Muscle layer of duodenum (tissue), 2 donors: ENCODE results near the gene RPL10.
A peak's percentile ranks its signal among the peaks of the same experiment; 100 is the strongest.

Experiments used
- H3K27ac ChIP-seq: one replicate; pipeline ENCODE4 v1.7.0; 2013; ENCODE audit warnings: mild to moderate bottlenecking, low read length
- H3K27me3 ChIP-seq: one replicate; pipeline ENCODE4 v1.7.0; 2013; ENCODE audit warnings: low read depth, mild to moderate bottlenecking, control low read depth, low read length
- H3K36me3 ChIP-seq, 2 donors: one replicate each; pipeline ENCODE4 v1.7.0; 2013; ENCODE audit warnings: low read length in 2 of 2, control low read depth in 1 of 2, mild to moderate bottlenecking in 1 of 2; ENCODE audit not compliant: insufficient read depth in 2 of 2, control insufficient read depth in 1 of 2
- H3K4me1 ChIP-seq, 2 donors: one replicate each; pipeline ENCODE4 v1.7.0; 2013; ENCODE audit warnings: low read length in 2 of 2, mild to moderate bottlenecking in 2 of 2, control low read depth in 1 of 2, moderate library complexity in 1 of 2; ENCODE audit not compliant: insufficient read depth in 2 of 2, control insufficient read depth in 1 of 2
- H3K4me3 ChIP-seq, 2 donors: one replicate each; pipeline ENCODE4 v1.7.0; 2013; ENCODE audit warnings: low read length in 2 of 2, low read depth in 1 of 2, mild to moderate bottlenecking in 1 of 2
- H3K9me3 ChIP-seq, 2 donors: one replicate each; pipeline ENCODE4 v1.7.0; 2013; ENCODE audit warnings: low read length in 2 of 2, control low read depth in 1 of 2, mild to moderate bottlenecking in 1 of 2; ENCODE audit not compliant: control insufficient read depth in 1 of 2
- donor health status: healthy.

RPL10 gene

DNA sequence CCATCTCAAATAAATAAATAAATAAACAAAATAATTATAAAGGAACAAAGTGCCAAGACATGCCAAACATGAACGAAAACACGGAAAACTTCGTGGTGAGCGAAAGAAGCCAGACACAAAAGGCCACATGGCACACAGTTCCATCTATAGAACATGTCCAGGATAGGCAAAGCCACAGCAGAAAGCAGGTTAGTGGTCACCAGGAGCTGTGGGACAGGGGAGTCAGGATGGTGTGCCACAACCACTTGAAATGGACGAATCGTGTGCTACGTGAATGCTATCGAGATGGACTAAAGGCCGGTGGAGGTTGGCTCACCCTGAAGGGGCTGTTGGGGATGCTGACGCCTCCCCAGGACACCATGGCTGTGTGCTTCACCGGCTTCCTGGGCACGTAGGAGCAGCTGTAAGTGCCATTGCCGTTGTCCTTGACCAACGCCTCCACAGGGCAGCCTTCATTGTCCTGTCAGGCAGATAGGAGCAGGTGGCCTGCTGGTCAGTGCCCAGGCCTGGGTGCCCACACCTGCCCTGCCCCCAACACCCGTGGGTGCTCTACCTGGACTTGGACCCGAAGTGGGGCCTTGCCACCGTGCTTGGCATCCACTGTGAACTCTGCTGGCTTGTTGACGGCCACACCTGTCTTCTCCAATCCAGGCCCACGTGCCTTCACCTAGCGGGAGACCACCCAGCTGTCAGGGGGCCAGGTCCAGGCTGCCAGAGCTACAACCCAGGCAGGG, 34.3 kb upstream of the RPL10 start:
- no peaks in the 10 kb centered on the region for H3K9me3 ChIP-seq
- no peak overlapping the region for H3K4me3 ChIP-seq
- peaks cover 26 to 76% of the 10 kb centered on the region in 2 donors for H3K36me3 ChIP-seq
- no peaks in the 10 kb centered on the region for H3K27me3 ChIP-seq
- peaks cover 0 to 43% of the 10 kb centered on the region in 2 donors for H3K4me1 ChIP-seq
- no peak overlapping the region for H3K27ac ChIP-seq

DNA sequence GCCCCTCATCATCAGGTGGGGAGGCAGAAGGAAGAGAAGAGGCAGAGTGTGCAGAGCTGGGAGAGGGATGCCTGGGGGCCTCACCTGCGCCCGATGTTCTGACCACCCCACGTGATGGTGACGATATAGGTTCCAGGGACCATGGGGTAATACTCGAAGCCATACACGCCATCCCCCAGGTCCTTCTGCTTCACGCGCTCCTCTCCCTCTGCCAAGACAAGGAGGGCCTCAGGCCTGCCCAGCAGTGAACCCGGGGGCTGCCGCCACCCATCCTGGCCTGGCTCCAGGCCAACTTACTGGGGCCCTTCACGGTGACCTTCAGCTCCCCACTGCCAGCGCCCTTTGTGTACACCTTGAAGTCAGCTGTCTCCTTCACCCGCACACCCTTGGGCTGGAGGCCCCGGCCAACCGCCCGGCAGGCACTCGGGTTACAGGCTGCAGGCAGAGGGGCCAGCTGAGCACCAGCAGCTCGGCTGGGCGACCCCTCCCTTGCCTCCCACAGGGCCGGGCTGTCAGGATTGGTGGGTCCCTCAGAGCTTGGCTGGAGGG, 33.1 kb upstream of the RPL10 start:
- peaks cover 0 to 36% of the 10 kb centered on the region in 2 donors for H3K4me1 ChIP-seq
- H3K4me3 ChIP-seq = no peak overlapping the region
- H3K9me3 ChIP-seq = no peaks in the 10 kb centered on the region
- no peaks in the 10 kb centered on the region for H3K27me3 ChIP-seq
- peaks cover 26 to 64% of the 10 kb centered on the region in 2 donors for H3K36me3 ChIP-seq
- H3K27ac ChIP-seq = no peak overlapping the region

DNA sequence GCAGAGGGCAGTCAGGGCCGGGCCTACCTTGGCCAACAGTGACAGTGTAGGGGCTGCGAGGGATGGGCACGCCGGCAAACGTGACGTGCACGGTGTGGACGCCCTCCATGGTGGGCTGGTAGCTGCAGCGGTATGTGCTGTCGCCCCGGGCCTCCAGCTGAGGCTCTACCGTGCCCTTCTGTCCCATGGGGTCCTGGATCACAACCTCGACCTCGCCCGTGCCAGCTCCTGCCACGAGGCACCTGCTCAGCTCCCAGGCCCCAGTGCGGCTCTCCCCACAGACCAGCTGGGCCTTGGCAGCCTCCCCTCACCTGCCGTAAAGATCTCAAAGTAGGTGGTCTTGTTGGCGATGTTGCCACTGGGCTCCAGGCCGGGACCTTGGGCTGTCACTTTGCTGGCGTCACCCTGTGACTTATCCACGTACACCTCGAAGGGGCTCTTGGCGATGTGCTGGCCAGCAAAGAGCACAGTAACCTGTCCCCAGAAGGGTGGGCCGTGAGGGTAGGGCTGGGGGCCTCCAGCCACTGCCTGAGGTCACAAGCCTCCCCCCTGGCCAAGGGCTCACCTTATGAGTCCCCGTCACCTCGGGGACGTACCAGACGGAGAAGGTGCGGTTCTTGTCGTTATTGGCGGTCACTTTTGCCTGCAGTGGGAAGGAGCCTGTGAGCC, 32.0 kb upstream of the RPL10 start:
- Histone ChIP-seq H3K4me3 (peak overlapping the region in 1 of 2 donors; percentile 84), H3K9me3 (no peaks in the 10 kb centered on the region), H3K4me1 (peaks cover 0 to 36% of the 10 kb centered on the region in 2 donors), H3K36me3 (peaks cover 26 to 61% of the 10 kb centered on the region in 2 donors), H3K27me3 (no peaks in the 10 kb centered on the region), H3K27ac (no peak overlapping the region)

DNA sequence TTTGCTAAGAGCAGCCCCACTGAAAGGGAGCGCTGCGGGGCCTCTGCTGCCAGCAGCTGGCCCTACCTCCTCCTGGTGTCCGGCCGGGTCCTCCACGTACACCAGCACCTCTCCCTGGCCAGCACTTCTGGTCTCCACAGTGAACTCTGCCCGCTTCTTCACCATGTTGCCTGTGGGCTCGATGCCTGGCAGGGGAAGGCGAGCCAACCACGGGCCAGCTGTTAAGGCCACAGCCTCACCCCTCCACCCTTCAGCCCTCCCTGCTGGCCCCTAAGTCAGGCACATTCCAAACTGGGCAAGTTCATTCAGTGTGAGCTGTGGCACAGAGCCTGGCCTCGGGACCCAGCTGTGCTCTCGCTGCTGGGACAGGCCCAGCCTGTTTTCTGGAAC, 31.5 kb upstream of the RPL10 start:
- Histone ChIP-seq H3K27ac (peak overlapping the region; percentile 63), H3K4me3 (peak overlapping the region in 1 of 2 donors; percentile 84), H3K4me1 (peaks cover 0 to 36% of the 10 kb centered on the region in 2 donors), H3K9me3 (no peaks in the 10 kb centered on the region), H3K36me3 (peaks cover 21 to 56% of the 10 kb centered on the region in 2 donors), H3K27me3 (no peaks in the 10 kb centered on the region)

DNA sequence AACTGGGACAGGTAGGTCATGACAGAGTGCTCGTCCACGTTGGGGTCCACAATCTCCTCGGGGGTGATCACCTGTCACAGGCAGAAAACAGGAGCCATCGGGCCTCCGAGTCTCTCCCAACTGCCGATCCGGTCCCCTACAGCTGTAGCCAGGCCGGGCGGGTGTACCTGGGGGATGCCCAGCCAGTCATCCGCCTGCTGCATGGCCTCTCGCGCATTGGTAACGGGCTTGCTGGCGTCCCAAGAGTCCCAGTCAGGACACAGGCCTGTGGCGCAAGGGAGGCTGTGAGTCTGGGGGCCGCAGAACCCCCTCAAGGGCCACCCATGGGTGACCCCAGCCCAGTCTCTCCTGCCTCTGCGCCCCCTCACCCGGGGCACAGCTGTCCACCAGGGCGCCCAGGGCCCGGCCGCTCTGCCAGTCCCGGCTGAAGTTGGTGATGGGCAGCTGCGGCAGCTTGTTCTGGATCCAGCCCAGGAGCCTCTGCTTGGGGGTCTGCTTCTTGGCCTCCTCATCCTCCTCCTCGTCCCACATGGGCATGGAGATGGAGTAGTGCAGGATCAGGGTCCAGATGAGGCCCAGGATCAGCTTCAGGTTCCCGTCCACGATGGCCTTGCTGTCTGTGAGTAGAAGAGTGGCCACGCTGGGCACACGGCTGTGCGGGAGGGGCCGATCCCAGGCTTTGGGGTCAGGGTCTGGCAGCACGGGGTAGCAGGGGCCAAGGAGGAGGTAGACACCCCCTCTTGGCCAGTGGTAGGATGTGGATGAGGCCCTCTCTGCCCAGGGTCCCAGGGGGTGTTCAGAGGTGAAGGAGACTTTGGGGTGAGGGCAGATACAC, 30.5 kb upstream of the RPL10 start:
- Histone ChIP-seq H3K27ac (peak overlapping the region; percentile 67), H3K4me1 (peaks cover 0 to 36% of the 10 kb centered on the region in 2 donors), H3K4me3 (peak overlapping the region in 1 of 2 donors; percentile 84), H3K27me3 (no peaks in the 10 kb centered on the region), H3K36me3 (peaks cover 13 to 45% of the 10 kb centered on the region in 2 donors), H3K9me3 (no peaks in the 10 kb centered on the region)

DNA sequence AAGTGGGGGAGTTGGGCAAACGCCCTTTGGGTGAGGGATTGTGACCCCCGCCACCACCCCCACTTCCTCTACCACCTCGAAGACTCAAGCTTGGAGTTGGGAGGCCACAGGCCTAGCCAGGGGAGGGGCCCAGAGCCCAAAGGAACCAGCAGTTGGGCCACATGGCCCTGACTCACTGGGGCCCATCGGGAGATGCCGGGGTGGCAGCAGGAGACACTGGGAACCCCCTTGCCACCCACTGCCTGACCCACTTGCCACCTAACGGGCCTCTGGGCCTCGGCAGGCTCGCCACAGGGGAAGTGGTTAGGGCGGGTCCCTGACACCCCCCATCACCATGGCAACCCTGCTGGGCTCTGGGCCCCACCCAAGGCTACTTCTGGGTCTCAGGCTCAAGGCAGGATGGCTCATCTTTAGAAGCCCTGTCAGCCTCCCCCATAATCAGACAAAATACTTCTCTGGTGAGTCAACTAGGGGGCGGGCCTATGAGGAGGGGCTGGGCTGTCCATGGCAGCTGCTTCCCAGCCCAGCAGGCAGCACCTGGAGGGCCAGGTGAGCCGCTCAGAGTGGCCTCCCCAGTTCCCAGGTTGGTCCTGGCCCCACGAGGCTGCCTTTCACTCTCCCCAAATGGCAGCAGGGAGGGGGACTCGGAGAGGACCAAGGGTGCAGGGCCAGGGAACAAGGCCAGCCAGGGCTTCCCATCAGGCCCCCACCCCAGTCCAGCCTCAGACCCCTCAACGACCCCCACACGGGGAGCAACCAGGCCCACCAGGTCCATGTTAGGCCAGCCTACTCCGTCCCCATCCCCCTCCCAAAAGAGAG, 29.3 kb upstream of the RPL10 start:
- no peaks in the 10 kb centered on the region for H3K27me3 ChIP-seq
- no peaks in the 10 kb centered on the region for H3K9me3 ChIP-seq
- H3K4me3 ChIP-seq = peak overlapping the region in 1 of 2 donors; percentile 84
- peaks cover 0 to 40% of the 10 kb centered on the region in 2 donors for H3K4me1 ChIP-seq
- peaks cover 10 to 41% of the 10 kb centered on the region in 2 donors for H3K36me3 ChIP-seq
- H3K27ac ChIP-seq = peak overlapping the region; percentile 67

DNA sequence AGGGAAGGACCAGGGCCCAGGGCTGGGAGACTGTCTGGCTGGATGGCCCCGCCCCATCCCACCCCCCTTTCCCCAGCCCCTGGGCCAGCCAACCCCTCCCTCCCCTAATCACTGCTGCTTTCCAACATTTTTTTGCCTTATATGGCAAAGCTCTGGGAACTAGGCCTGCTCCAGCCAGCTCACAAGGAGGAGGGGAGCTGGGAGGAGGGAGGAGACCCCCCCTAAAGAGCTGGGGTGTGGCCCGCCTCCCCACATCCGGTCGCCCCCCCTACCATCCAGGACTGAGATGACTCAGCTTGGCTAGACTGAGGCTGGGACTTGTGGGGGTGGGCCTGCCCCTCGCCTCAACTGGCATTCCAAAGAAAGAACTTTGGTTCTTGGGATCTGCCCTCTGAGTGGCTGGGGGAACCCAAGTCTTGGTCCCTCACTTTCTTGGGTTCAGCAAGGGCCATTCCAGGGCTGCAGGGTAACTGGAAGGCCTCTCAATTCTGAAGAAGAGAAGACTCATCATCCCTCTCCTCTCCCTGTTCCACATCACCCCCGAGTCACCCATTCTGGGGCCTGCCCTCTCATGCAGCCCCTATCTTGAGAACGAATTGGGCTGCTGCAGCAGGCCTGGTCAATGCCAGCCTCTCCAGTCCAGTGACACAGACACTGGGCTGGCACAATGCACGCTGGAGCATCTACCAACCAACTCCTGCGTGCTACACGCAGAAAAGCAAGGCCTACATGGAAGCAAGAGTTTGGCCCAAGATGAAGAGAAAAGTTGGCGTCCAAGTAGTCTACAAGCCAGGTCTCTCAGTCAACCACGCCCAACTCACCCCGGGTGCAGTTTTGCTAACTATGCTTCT, 28.5 kb upstream of the RPL10 start:
- Histone ChIP-seq H3K9me3 (no peaks in the 10 kb centered on the region), H3K27me3 (no peaks in the 10 kb centered on the region), H3K27ac (peak overlapping the region; percentile 92), H3K36me3 (peaks cover 8 to 33% of the 10 kb centered on the region in 2 donors), H3K4me3 (peak overlapping the region; percentile 84 to 86), H3K4me1 (peaks cover 0 to 38% of the 10 kb centered on the region in 2 donors)

DNA sequence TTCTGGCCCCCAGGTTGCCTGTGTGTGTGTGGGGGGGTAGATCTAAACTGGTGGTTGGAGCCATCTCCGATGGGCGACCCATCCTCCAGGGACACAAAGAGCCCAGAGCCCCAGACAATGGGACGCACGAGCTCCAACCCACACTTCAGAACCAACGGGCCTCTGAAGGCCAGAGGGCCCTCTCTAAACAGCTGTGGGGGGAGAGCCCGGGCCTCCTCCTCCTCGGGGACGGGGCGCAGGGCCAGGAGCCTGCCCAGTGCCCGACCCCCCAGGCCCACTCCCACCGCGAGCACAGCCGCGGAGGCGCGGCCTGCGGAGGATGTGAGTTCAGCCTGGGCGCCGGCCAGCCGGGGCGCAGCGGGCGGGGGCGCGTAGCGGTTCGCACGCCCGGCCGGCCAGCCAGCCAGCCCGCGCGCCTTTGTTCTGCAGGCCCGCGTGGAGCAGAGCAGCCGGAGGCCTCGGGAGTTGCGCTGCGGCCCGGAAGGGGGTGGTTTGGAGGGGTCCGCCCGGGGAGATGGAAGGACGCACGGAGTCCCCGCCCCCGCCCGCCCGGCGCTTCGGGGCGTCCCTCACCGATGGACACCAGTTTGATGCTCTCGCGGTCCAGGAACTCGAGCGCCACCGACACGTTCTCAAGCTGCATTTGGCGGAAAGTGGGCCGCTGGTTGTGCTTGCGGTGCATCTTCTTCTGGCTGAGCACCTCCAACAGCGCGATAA, 27.7 kb upstream of the RPL10 start:
- H3K9me3 ChIP-seq = no peaks in the 10 kb centered on the region
- no peaks in the 10 kb centered on the region for H3K27me3 ChIP-seq
- peak overlapping the region; percentile 92 for H3K27ac ChIP-seq
- H3K4me1 ChIP-seq = peaks cover 0 to 35% of the 10 kb centered on the region in 2 donors
- peaks cover 6 to 25% of the 10 kb centered on the region in 2 donors for H3K36me3 ChIP-seq
- peak overlapping the region; percentile 84 to 86 for H3K4me3 ChIP-seq

DNA sequence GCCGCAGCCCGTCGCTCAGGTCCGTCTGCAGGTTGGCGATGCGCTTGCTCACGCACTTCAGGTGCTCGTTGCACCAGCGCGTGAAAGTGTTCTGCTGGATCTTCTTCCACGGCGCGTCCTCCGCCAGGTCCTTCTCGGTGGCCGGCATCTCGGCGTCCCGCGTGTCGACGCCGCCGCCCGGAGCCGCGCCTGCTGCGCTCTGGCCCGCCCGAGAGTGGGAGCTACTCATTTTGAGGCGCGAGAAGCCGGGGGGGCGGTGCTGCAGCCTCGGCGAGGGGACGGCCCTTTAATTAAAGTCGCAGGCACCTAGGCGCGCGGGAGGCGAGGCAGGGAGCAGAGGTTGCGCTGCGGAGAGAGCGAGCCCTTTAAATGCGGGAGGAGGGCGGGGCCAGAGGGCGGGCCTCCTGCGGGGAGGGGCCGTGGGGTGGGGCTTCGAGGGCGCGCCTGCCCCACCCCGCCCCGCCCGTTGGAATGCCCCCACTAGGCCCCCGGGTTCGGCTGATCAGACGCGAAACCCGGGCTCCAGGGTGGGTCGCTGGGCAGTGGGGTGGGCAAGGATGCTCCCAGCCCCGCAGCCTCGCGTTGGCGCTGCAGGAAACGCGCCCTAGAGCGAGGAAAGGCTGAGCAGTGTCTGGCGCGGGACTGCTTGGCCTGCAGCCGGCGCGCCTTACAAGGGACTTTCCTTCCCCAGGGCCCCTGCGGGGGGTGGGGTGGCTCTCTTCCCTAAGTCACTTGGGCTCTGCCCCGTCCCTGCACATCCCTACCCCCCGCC, 27.0 kb upstream of the RPL10 start:
- Histone ChIP-seq H3K27ac (no peak overlapping the region), H3K4me3 (peak overlapping the region; percentile 61 to 84), H3K27me3 (no peaks in the 10 kb centered on the region), H3K9me3 (no peaks in the 10 kb centered on the region), H3K4me1 (peaks cover 0 to 27% of the 10 kb centered on the region in 2 donors), H3K36me3 (peaks cover 6 to 18% of the 10 kb centered on the region in 2 donors)
